A549 (cell line): Measurements from ENCODE around the gene PTPRN2. TPM values are rescaled to one million over a fixed set of nuclear protein-coding genes. Genes with fewer than 3 reads are reported as not detected.

Experiments used
- ATAC-seq, 2 experiments: fragments of 200-7000 bp in 1 of 2; fragments of >200 bp in 1 of 2; cut with Nextera tagmentation in 1 of 2; cut with Tn5 transposase in 1 of 2; 3 replicates each; pipeline versions ENCODE4 v1.8.0 to v1.9.1; 2018 to 2020; ENCODE audit warnings: mild to moderate bottlenecking in 1 of 2, moderate library complexity in 1 of 2
- CTCF ChIA-PET: fragments of 300-600 bp; sonication (Branson Sonifier 250); formaldehyde crosslinking; extraction: SDS; loops from one replicate; lab custom pipeline; 2021; ENCODE audit warnings: antibody characterized with exemption, inconsistent platforms; lab: Yijun Ruan, JAX
- POLR2A ChIA-PET: fragments of 350-600 bp; formaldehyde crosslinking; extraction: SDS; loops from one replicate; lab custom pipeline; 2021; ENCODE audit warnings: antibody characterized with exemption, inconsistent platforms; lab: Yijun Ruan, JAX
- DNase-seq, 2 experiments: peaks; one replicate each; pipeline versions ENCODE4 v3.0.0 to v3.0.0-alpha.2; 2011 to 2016; ENCODE audit warnings: low read depth in 1 of 2, low spot score in 1 of 2
- FAIRE-seq: peaks from 2 replicates; lab custom pipeline; 2011; peaks lifted over from hg19 to GRCh38; lab: Jason Lieb, UNC
- H3K27ac ChIP-seq, 2 experiments: fragments of >200 bp; sonication (Bioruptor Twin); formaldehyde crosslinking; 3 replicates each; pipeline ENCODE4 v1.5.1; 2016 to 2017
- H3K4me1 ChIP-seq: fragments of >200 bp; sonication (Bioruptor Twin); formaldehyde crosslinking; 3 replicates; pipeline ENCODE4 v1.6.1; 2016
- H3K4me2 ChIP-seq: fragments of >200 bp; sonication (Bioruptor Twin); formaldehyde crosslinking; 3 replicates; pipeline ENCODE4 v1.6.1; 2016
- H3K4me3 ChIP-seq: fragments of >200 bp; sonication (Bioruptor Twin); formaldehyde crosslinking; 3 replicates; pipeline ENCODE4 v1.5.1; 2016
- H3K9me3 ChIP-seq: fragments of >200 bp; sonication (Bioruptor Twin); formaldehyde crosslinking; 3 replicates; pipeline ENCODE4 v1.6.1; 2016
- BHLHE40 ChIP-seq: IDR thresholded peaks from 2 replicates; pipeline ENCODE4 v1.6.1; 2012; ENCODE audit warnings: low read depth, low read length, inconsistent platforms
- CBX2 ChIP-seq: fragments of 200-600 bp; sonication (generic); IDR thresholded peaks from 2 replicates; pipeline ENCODE4 v1.6.1; 2016; ENCODE audit warnings: low read depth, mild to moderate bottlenecking, borderline replicate concordance
- FOSB ChIP-seq: fragments of 250-450 bp; sonication (Bioruptor Pico); IDR thresholded peaks from 2 replicates; pipeline ENCODE4 v1.5.0; 2020; ENCODE audit warnings: mild to moderate bottlenecking, moderate library complexity
- HDAC2 ChIP-seq: fragments of 200-600 bp; sonication (generic); IDR thresholded peaks from 2 replicates; pipeline ENCODE4 v1.6.1; 2016
- HEYL ChIP-seq: fragments of 250-450 bp; sonication (Bioruptor Pico); IDR thresholded peaks from 2 replicates; pipeline ENCODE4 v1.8.0; 2021; ENCODE audit warnings: mild to moderate bottlenecking, moderate library complexity
- HOXA7 ChIP-seq: fragments of 250-450 bp; sonication (Bioruptor Pico); IDR thresholded peaks from 2 replicates; pipeline ENCODE4 v1.5.0; 2020; ENCODE audit warnings: mild to moderate bottlenecking, moderate library complexity
- HOXB13 ChIP-seq: fragments of 250-450 bp; sonication (Bioruptor Pico); IDR thresholded peaks from 2 replicates; pipeline ENCODE4 v1.5.0; 2020; ENCODE audit warnings: low read depth, mild to moderate bottlenecking, moderate library complexity
- HOXB5 ChIP-seq: fragments of 250-450 bp; sonication (Bioruptor Pico); IDR thresholded peaks from 2 replicates; pipeline ENCODE4 v1.5.0; 2020; ENCODE audit warnings: mild to moderate bottlenecking, moderate library complexity
- JUN ChIP-seq, 2 experiments: fragments of >200 bp; sonication (Bioruptor Twin); formaldehyde crosslinking; IDR thresholded peaks; 2 replicates in 1 of 2; 3 replicates in 1 of 2; pipeline ENCODE4 v1.6.1; 2016 to 2017
- KDM5A ChIP-seq: fragments of 200-600 bp; sonication (generic); IDR thresholded peaks from 2 replicates; pipeline ENCODE4 v1.6.1; 2016; ENCODE audit warnings: antibody characterized with exemption, mild to moderate bottlenecking
- MAZ ChIP-seq: fragments of 150-350 bp; IDR thresholded peaks from 2 replicates; pipeline ENCODE4 v1.6.1; 2014; ENCODE audit warnings: antibody characterized with exemption, low read depth, low read length, borderline replicate concordance
- NFE2L2 ChIP-seq: fragments of 150-350 bp; conservative IDR thresholded peaks from 2 replicates; pipeline ENCODE4 v1.6.1; 2014; ENCODE audit warnings: low read length
- NPAS2 ChIP-seq: fragments of 250-450 bp; sonication (Bioruptor Pico); IDR thresholded peaks from 2 replicates; pipeline ENCODE4 v1.8.0; 2022; ENCODE audit warnings: mild to moderate bottlenecking, moderate library complexity, borderline replicate concordance
- PBX3 ChIP-seq: IDR thresholded peaks from 2 replicates; pipeline ENCODE4 v1.6.1; 2012
- PHF8 ChIP-seq: fragments of 200-600 bp; sonication (generic); IDR thresholded peaks from 2 replicates; pipeline ENCODE4 v1.6.1; 2016; ENCODE audit warnings: low read depth, mild to moderate bottlenecking, antibody characterized with exemption, moderate library complexity, borderline replicate concordance
- RAD21 ChIP-seq, 2 experiments: fragments of >200 bp in 1 of 2; sonication (Bioruptor Twin) in 1 of 2; formaldehyde crosslinking in 1 of 2; IDR thresholded peaks in 1 of 2; conservative IDR thresholded peaks in 1 of 2; 2 replicates in 1 of 2; 3 replicates in 1 of 2; pipeline ENCODE4 v1.6.1; 2012 to 2018; ENCODE audit warnings: inconsistent platforms in 1 of 2
- RARB ChIP-seq: fragments of 250-450 bp; sonication (Bioruptor Pico); IDR thresholded peaks from 2 replicates; pipeline ENCODE4 v1.8.0; 2021; ENCODE audit warnings: mild to moderate bottlenecking, moderate library complexity
- RCOR1 ChIP-seq: fragments of 150-350 bp; IDR thresholded peaks from 2 replicates; pipeline ENCODE4 v1.6.1; 2014; ENCODE audit warnings: antibody characterized with exemption, low read length, low read depth
- RFX5 ChIP-seq: fragments of 450-650 bp; IDR thresholded peaks from 2 replicates; pipeline ENCODE4 v1.7.1; 2014; ENCODE audit warnings: antibody characterized with exemption, mild to moderate bottlenecking, moderate library complexity
- RNF2 ChIP-seq: fragments of 200-600 bp; sonication (generic); IDR thresholded peaks from 2 replicates; pipeline ENCODE4 v1.6.1; 2016; ENCODE audit warnings: low read depth, mild to moderate bottlenecking, antibody characterized with exemption, moderate library complexity, borderline replicate concordance
- SMC3 ChIP-seq: fragments of >200 bp; sonication (Bioruptor Twin); formaldehyde crosslinking; IDR thresholded peaks from 3 replicates; pipeline ENCODE4 v1.6.1; 2018; ENCODE audit warnings: inconsistent platforms
- SREBF2 ChIP-seq: fragments of 450-650 bp; IDR thresholded peaks from 2 replicates; pipeline ENCODE4 v1.6.1; 2014; ENCODE audit warnings: mild to moderate bottlenecking, moderate library complexity
- TFCP2L1 ChIP-seq: fragments of 250-450 bp; sonication (Bioruptor Pico); IDR thresholded peaks from 2 replicates; pipeline ENCODE4 v1.5.0; 2021; ENCODE audit warnings: mild to moderate bottlenecking
- TP53 ChIP-seq: fragments of 250-450 bp; sonication (Bioruptor Pico); IDR thresholded peaks from 2 replicates; pipeline ENCODE4 v1.5.0; 2021; ENCODE audit warnings: mild to moderate bottlenecking, moderate library complexity
- ZC3H11A ChIP-seq: fragments of 450-650 bp; IDR thresholded peaks from 2 replicates; pipeline ENCODE4 v1.6.1; 2014; ENCODE audit warnings: antibody characterized with exemption, mild to moderate bottlenecking
- ZSCAN20 ChIP-seq: fragments of 250-450 bp; sonication (Bioruptor Pico); IDR thresholded peaks from 2 replicates; pipeline ENCODE4 v1.8.0; 2022; ENCODE audit warnings: mild to moderate bottlenecking, moderate library complexity
- WGBS: methylation state at CpG from one replicate; pipeline ENCODE4 v1.1.6; 2017; ENCODE audit errors: missing lambda C conversion rate; 5-methylcytosine and 5-hydroxymethylcytosine counted together
- polyA plus RNA-seq, 4 experiments: library from polyadenylated mRNA; depleted of rRNA in 3 of 4; stranded (reverse); fragments of >200 nt; fragmentation: RNase III in 1 of 4; extraction: RNeasy Plus Mini Kit Qiagen cat#74134 plus additional on column Dnase treatment in 1 of 4; gene quantifications; 2 replicates in 3 of 4; 3 replicates in 1 of 4; pipeline ENCODE4 v1.2.3, GENCODE V29; 2011 to 2017
- TF ChIP-seq, protein P1 (sequence below): IDR thresholded peaks from 2 replicates; pipeline ENCODE4 v1.6.1; 2012

Gene PTPRN2
- polyA plus RNA-seq, 2 of the 4 experiments (the other 2 are of a cell fraction): 0.41 to 1.2 TPM

- peaks cover 37% of the 10 kb centered on the region for H3K9me3 ChIP-seq
- TF ChIP-seq HOXB13 (CRISPR knock-in tag): no peak
- TF ChIP-seq TFCP2L1 (CRISPR knock-in tag): no peak
- TF ChIP-seq HDAC2: no peak
- TF ChIP-seq JUN (IDR thresholded peaks at IDR 0.05): no peak
- TF ChIP-seq ZC3H11A: no peak
- TF ChIP-seq PBX3: no peak
- no peak for TF ChIP-seq CBX2
- TF ChIP-seq FOSB: no peak
- no peak for TF ChIP-seq RFX5
- TF ChIP-seq NPAS2 (CRISPR knock-in tag): no peak
- no peak overlapping the region for H3K4me3 ChIP-seq
- H3K27ac ChIP-seq: no peak overlapping the region
- ChIA-PET CTCF (no interaction called here), POLR2A (no interaction called here)
- WGBS: 24% methylated on average over 1 of the region's 1 CpG
- no peak for DNase-seq
- no peak for FAIRE-seq
- no peak for ATAC-seq
- H3K4me2 ChIP-seq: no peak overlapping the region
- no peaks in the 10 kb centered on the region for H3K4me1 ChIP-seq
These were observed 947.5 kb downstream of the PTPRN2 start for GRCh38 chr7:157640144-157640543.

DNA sequence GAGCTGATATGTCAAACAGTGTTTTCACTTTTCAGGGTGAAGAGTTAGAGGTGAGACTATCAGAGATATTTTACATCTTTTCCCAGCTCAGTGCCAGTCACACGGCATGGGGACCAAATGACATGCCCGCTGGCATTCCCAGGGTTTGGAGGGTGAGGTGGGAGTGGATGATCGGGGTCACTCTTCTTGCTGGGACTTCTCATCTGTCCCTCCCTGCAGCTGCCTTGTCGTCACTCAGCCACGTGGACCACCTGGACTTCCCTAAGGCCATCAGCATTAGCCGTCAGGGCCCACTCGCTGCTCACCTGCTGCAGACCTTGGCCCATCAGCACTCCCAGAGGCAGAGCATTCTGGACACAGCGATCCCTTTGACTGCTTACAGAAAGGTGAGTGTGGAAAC is 949.1 kb downstream of the PTPRN2 start:
- no peak for FAIRE-seq
- no peak for DNase-seq
- ATAC-seq: no peak
- 26% methylated on average over 8 of the region's 8 CpGs for WGBS
- ChIA-PET POLR2A (no interaction called here), CTCF (interaction anchor here (1.7 kb wide), 1 partner anchor 26 kb away, joined by 4 read pairs; no protein-coding TSS in a partner anchor)
- Histone ChIP-seq H3K4me2 (no peak overlapping the region), H3K9me3 (peaks cover 37% of the 10 kb centered on the region), H3K27ac (no peak overlapping the region), H3K4me1 (no peaks in the 10 kb centered on the region), H3K4me3 (no peak overlapping the region)
- TF ChIP-seq HOXB5 (CRISPR knock-in tag) (no peak), NPAS2 (CRISPR knock-in tag) (no peak), BHLHE40 (no peak), PBX3 (no peak), RNF2 (no peak), NFE2L2 (no peak)

GRCh38 chr7:157637216-157637949 is 950.2 kb downstream of the PTPRN2 start:
- WGBS: 18% methylated on average over 15 of the region's 15 CpGs
- ChIA-PET POLR2A (no interaction called here), CTCF (interaction anchor here (1.7 kb wide), 1 partner anchor 27 kb away, joined by 4 read pairs; no protein-coding TSS in a partner anchor)
- no peak overlapping the region for H3K4me3 ChIP-seq
- no peak for TF ChIP-seq TP53 (CRISPR knock-in tag)
- TF ChIP-seq, protein P1, sequence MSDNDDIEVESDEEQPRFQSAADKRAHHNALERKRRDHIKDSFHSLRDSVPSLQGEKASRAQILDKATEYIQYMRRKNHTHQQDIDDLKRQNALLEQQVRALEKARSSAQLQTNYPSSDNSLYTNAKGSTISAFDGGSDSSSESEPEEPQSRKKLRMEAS: no peak
- TF ChIP-seq SREBF2: no peak
- no peak for TF ChIP-seq HOXA7 (CRISPR knock-in tag)
- no peak for TF ChIP-seq HEYL (CRISPR knock-in tag)
- TF ChIP-seq RAD21 (conservative IDR thresholded peaks at IDR 0.05 in 1 of 2, IDR thresholded peaks at IDR 0.05 in 1 of 2): no peak
- no peak for TF ChIP-seq PHF8
- no peak for TF ChIP-seq SMC3
- TF ChIP-seq HOXB13 (CRISPR knock-in tag): no peak
- TF ChIP-seq ZC3H11A: no peak
- TF ChIP-seq ZSCAN20 (CRISPR knock-in tag): no peak
- no peak for TF ChIP-seq MAZ
- no peak for TF ChIP-seq NPAS2 (CRISPR knock-in tag)
- no peak for TF ChIP-seq RCOR1
- no peak for TF ChIP-seq KDM5A
- TF ChIP-seq RARB (CRISPR knock-in tag): no peak
- peaks cover 37% of the 10 kb centered on the region for H3K9me3 ChIP-seq
- no peak overlapping the region for H3K4me2 ChIP-seq
- H3K27ac ChIP-seq: no peak overlapping the region
- no peak for DNase-seq
- no peak for FAIRE-seq
- ATAC-seq: no peak
- no peaks in the 10 kb centered on the region for H3K4me1 ChIP-seq
